Measurements from ENCODE around the gene PLEKHO2. TPM values are rescaled to one million over a fixed set of nuclear protein-coding genes. Genes with fewer than 3 reads are reported as not detected.

The PLEKHO2 gene
- total and polyA plus RNA-seq, 2 experiments from 2014 or later: 30.7 to 35.3 TPM

GRCh38 chr15:64847876-64848716 is 6.4 kb downstream of the PLEKHO2 start:
- peaks cover 46% of the 10 kb centered on the region for H3K4me1 ChIP-seq (ENCODE audit: insufficient read depth)
- peaks cover 12% of the 10 kb centered on the region; the same call in 1 of the 2 replicates for H3K36me3 ChIP-seq (ENCODE audit: low read depth)
- no peak overlapping the region for H2AFZ ChIP-seq
- H3K9me2 ChIP-seq (ENCODE audit: insufficient read depth): no peaks in the 10 kb centered on the region
- no peak for DNase-seq
- H3K9me3 ChIP-seq (ENCODE audit: low read depth): no peaks in the 10 kb centered on the region
- H3K27me3 ChIP-seq (replicated peaks; ENCODE audit: insufficient read depth): no peaks in the 10 kb centered on the region
- peaks cover 26% of the 10 kb centered on the region for H3F3A ChIP-seq (ENCODE audit: insufficient read depth)
- in situ Hi-C loops (cut with MboI): no loop called here
- no peaks in the 10 kb centered on the region for H4K20me1 ChIP-seq (ENCODE audit: insufficient read depth)
- H3K79me2 ChIP-seq (ENCODE audit: insufficient read depth): peaks cover 89% of the 10 kb centered on the region
- H3K4me3 ChIP-seq: no peak overlapping the region
- no peak overlapping the region for H3K4me2 ChIP-seq (ENCODE audit: unreplicated experiment)
- TF ChIP-seq EZH2phosphoT487 (IDR thresholded peaks at IDR 0.05; ENCODE audit: insufficient read depth, low read depth): no peak
- no peak for TF ChIP-seq EZH2 (IDR thresholded peaks at IDR 0.05; ENCODE audit: insufficient read depth, poor library complexity, severe bottlenecking)
- WGBS, 2 experiments (ENCODE audit: low coverage in 1 of 2, low lambda C conversion rate in 2 of 2, missing lambda C conversion rate in 2 of 2): 88 to 92% methylated on average over 8 of the region's 8 CpGs
- H3K9ac ChIP-seq: no peak overlapping the region
- no peak overlapping the region for H3K27ac ChIP-seq

- in situ Hi-C loops (cut with MboI): no loop called here
- H3K36me3 ChIP-seq (ENCODE audit: low read depth): peaks cover 12% of the 10 kb centered on the region; the same call in 1 of the 2 replicates
- H3K27me3 ChIP-seq (replicated peaks; ENCODE audit: insufficient read depth): no peaks in the 10 kb centered on the region
- H3K79me2 ChIP-seq (ENCODE audit: insufficient read depth): peaks cover 89% of the 10 kb centered on the region
- peak overlapping the region; percentile 63 for H3K27ac ChIP-seq
- peak overlapping the region; percentile 69 for H3K4me2 ChIP-seq (ENCODE audit: unreplicated experiment)
- 78 to 83% methylated on average over 4 of the region's 4 CpGs for WGBS, 2 experiments (ENCODE audit: low coverage in 1 of 2, low lambda C conversion rate in 2 of 2, missing lambda C conversion rate in 2 of 2)
- no peaks in the 10 kb centered on the region for H3K9me3 ChIP-seq (ENCODE audit: low read depth)
- H3K9me2 ChIP-seq (ENCODE audit: insufficient read depth): no peaks in the 10 kb centered on the region
- no peaks in the 10 kb centered on the region for H4K20me1 ChIP-seq (ENCODE audit: insufficient read depth)
- no peak for DNase-seq
- peaks cover 37% of the 10 kb centered on the region for H3K4me1 ChIP-seq (ENCODE audit: insufficient read depth)
- H3K9ac ChIP-seq: peak overlapping the region; percentile 33
- TF ChIP-seq EZH2phosphoT487 (IDR thresholded peaks at IDR 0.05; ENCODE audit: insufficient read depth, low read depth): no peak
- TF ChIP-seq EZH2 (IDR thresholded peaks at IDR 0.05; ENCODE audit: insufficient read depth, poor library complexity, severe bottlenecking): no peak
- H3K4me3 ChIP-seq: peak overlapping the region; percentile 25
- peaks cover 26% of the 10 kb centered on the region for H3F3A ChIP-seq (ENCODE audit: insufficient read depth)
- no peak overlapping the region for H2AFZ ChIP-seq
These were observed 9.2 kb downstream of the PLEKHO2 start for GRCh38 chr15:64850778-64851502.

DNA sequence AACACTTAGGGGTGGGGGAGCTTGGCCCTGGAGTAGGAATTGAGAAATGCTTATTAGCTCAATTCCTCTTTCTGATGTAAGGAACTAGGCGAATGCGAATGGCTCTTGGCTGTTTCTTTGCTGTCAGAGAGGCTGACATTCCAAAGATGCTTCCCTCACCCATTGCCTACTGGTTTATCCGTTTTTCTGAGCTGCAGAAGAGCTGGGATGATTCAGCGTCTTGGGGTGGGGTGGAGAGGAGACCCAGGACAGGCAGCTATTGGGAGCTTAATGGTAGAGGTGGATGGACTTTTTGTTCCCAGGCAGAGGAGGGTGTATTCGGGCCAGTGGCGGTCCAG is 9.8 kb downstream of the PLEKHO2 start:
- Histone ChIP-seq H3K36me3 (ENCODE audit: low read depth) (peaks cover 12% of the 10 kb centered on the region; the same call in 1 of the 2 replicates), H3K9me3 (ENCODE audit: low read depth) (no peaks in the 10 kb centered on the region), H4K20me1 (ENCODE audit: insufficient read depth) (no peaks in the 10 kb centered on the region), H3K4me3 (peak overlapping the region; percentile 25), H3K27ac (peak overlapping the region; percentile 63), H3K9me2 (ENCODE audit: insufficient read depth) (no peaks in the 10 kb centered on the region), H2AFZ (peak overlapping the region; percentile 53; the same call in 1 of the 2 replicates), H3K4me1 (ENCODE audit: insufficient read depth) (peaks cover 42% of the 10 kb centered on the region), H3K27me3 (replicated peaks; ENCODE audit: insufficient read depth) (no peaks in the 10 kb centered on the region), H3K4me2 (ENCODE audit: unreplicated experiment) (peak overlapping the region; percentile 69), H3F3A (ENCODE audit: insufficient read depth) (peaks cover 26% of the 10 kb centered on the region), H3K79me2 (ENCODE audit: insufficient read depth) (peaks cover 89% of the 10 kb centered on the region), H3K9ac (peak overlapping the region; percentile 33)
- 2 to 7% methylated on average over 6 of the region's 6 CpGs for WGBS, 2 experiments (ENCODE audit: low coverage in 1 of 2, low lambda C conversion rate in 2 of 2, missing lambda C conversion rate in 2 of 2)
- no peak for TF ChIP-seq EZH2 (IDR thresholded peaks at IDR 0.05; ENCODE audit: insufficient read depth, poor library complexity, severe bottlenecking)
- no peak for TF ChIP-seq EZH2phosphoT487 (IDR thresholded peaks at IDR 0.05; ENCODE audit: insufficient read depth, low read depth)
- in situ Hi-C loops (cut with MboI): no loop called here
- DNase-seq: peak; percentile 90

- no peak overlapping the region for H3K4me3 ChIP-seq
- H3K79me2 ChIP-seq (ENCODE audit: insufficient read depth): peaks cover 89% of the 10 kb centered on the region
- H3K27me3 ChIP-seq (replicated peaks; ENCODE audit: insufficient read depth): no peaks in the 10 kb centered on the region
- H3K27ac ChIP-seq: no peak overlapping the region
- TF ChIP-seq EZH2 (IDR thresholded peaks at IDR 0.05; ENCODE audit: insufficient read depth, poor library complexity, severe bottlenecking) (no peak), EZH2phosphoT487 (IDR thresholded peaks at IDR 0.05; ENCODE audit: insufficient read depth, low read depth) (no peak)
- in situ Hi-C loops (cut with MboI): no loop called here
- peaks cover 68% of the 10 kb centered on the region for H3K4me1 ChIP-seq (ENCODE audit: insufficient read depth)
- no peak overlapping the region for H3K9ac ChIP-seq
- H3K9me2 ChIP-seq (ENCODE audit: insufficient read depth): no peaks in the 10 kb centered on the region
- H3K9me3 ChIP-seq (ENCODE audit: low read depth): no peaks in the 10 kb centered on the region
- no peak overlapping the region for H2AFZ ChIP-seq
- H4K20me1 ChIP-seq (ENCODE audit: insufficient read depth): no peaks in the 10 kb centered on the region
- DNase-seq: no peak
- H3F3A ChIP-seq (ENCODE audit: insufficient read depth): peaks cover 45% of the 10 kb centered on the region
- 96 to 97% methylated on average over 4 of the region's 4 CpGs for WGBS, 2 experiments (ENCODE audit: low coverage in 1 of 2, low lambda C conversion rate in 2 of 2, missing lambda C conversion rate in 2 of 2)
- peaks cover 15% of the 10 kb centered on the region; the same call in 1 of the 2 replicates for H3K36me3 ChIP-seq (ENCODE audit: low read depth)
- no peak overlapping the region for H3K4me2 ChIP-seq (ENCODE audit: unreplicated experiment)
These were observed 12.3 kb downstream of the PLEKHO2 start for GRCh38 chr15:64854041-64854440.
